ENCODE results near the gene RIT2. TPM values are rescaled to one million over a fixed set of nuclear protein-coding genes. Genes with fewer than 3 reads are reported as not detected.

The RIT2 gene
- total RNA-seq, 4 donors from 2014 or later = not detected

GRCh38 chr18:42906761-42907160 is 208.7 kb downstream of the RIT2 start:
- DNase-seq (ENCODE audit: low spot score) (no peak), ATAC-seq (ENCODE audit: low FRiP score) (no peak)
- no peak for TF ChIP-seq CTCF (IDR thresholded peaks at IDR 0.05)

GRCh38 chr18:42901161-42901560 is 214.3 kb downstream of the RIT2 start:
- TF ChIP-seq CTCF (IDR thresholded peaks at IDR 0.05) = no peak
- ATAC-seq (ENCODE audit: low FRiP score) = no peak
- no peak for DNase-seq (ENCODE audit: low spot score)

GRCh38 chr18:42893977-42894376 is 221.5 kb downstream of the RIT2 start:
- TF ChIP-seq CTCF (IDR thresholded peaks at IDR 0.05) = no peak
- no peak for ATAC-seq (ENCODE audit: low FRiP score)
- DNase-seq (ENCODE audit: low spot score) = no peak

GRCh38 chr18:42892181-42892580 is 223.3 kb downstream of the RIT2 start:
- DNase-seq (ENCODE audit: low spot score) (no peak), ATAC-seq (ENCODE audit: low FRiP score) (no peak)
- no peak for TF ChIP-seq CTCF (IDR thresholded peaks at IDR 0.05)

- DNase-seq (ENCODE audit: low spot score) (no peak), ATAC-seq (ENCODE audit: low FRiP score) (no peak)
- no peak for TF ChIP-seq CTCF (IDR thresholded peaks at IDR 0.05)
Observed at GRCh38 chr18:42891705-42892104, 223.8 kb downstream of the RIT2 start.

GRCh38 chr18:42883169-42883568 is 232.3 kb downstream of the RIT2 start:
- no peak for TF ChIP-seq CTCF (IDR thresholded peaks at IDR 0.05)
- DNase-seq (ENCODE audit: low spot score) (no peak), ATAC-seq (ENCODE audit: low FRiP score) (no peak)

GRCh38 chr18:42882122-42882521 is 233.4 kb downstream of the RIT2 start:
- DNase-seq (ENCODE audit: low spot score) (no peak), ATAC-seq (ENCODE audit: low FRiP score) (no peak)
- TF ChIP-seq CTCF (IDR thresholded peaks at IDR 0.05) = no peak
